SHP77 treated with DMSO at 0.1 percent for 48 hours (cell line): ENCODE measurements around the gene PPIB.
"Not testable (repeated sequence)": the region's sequence is repeated elsewhere in the genome, so short reads cannot be mapped to it uniquely, and the experiment has no call there.

ENCODE experiments used
- DNase-seq: peaks from one replicate; lab custom pipeline; 2025; lab: John Stamatoyannopoulos, UW

Gene PPIB

GRCh38 chr15:64141798-64142512, 20.9 kb downstream of the PPIB start:
- DNase-seq, result no peak

- no peak for DNase-seq
These were observed 24.4 kb downstream of the PPIB start for GRCh38 chr15:64138331-64138941.

- no peak for DNase-seq
These were observed 25.5 kb downstream of the PPIB start for GRCh38 chr15:64137226-64137833.

- DNase-seq, result no peak
These were observed 26.5 kb downstream of the PPIB start for GRCh38 chr15:64136347-64136746.

- no peak for DNase-seq
These were observed 28.4 kb downstream of the PPIB start for GRCh38 chr15:64134345-64134829.

- DNase-seq, result no peak
These were observed 29.0 kb downstream of the PPIB start for GRCh38 chr15:64133623-64134344.

- no peak for DNase-seq
These were observed 30.6 kb downstream of the PPIB start for GRCh38 chr15:64132217-64132616.

- DNase-seq, result no peak
These were observed 31.3 kb downstream of the PPIB start for GRCh38 chr15:64131547-64131946.

GRCh38 chr15:64130159-64130558, 32.7 kb downstream of the PPIB start:
- no peak for DNase-seq

GRCh38 chr15:64127521-64128270, 35.1 kb downstream of the PPIB start:
- DNase-seq, result no peak

GRCh38 chr15:64125978-64126377, 36.8 kb downstream of the PPIB start:
- DNase-seq, result no peak

- no peak for DNase-seq
These were observed 39.9 kb downstream of the PPIB start for GRCh38 chr15:64122936-64123351.

GRCh38 chr15:64122444-64122843, 40.4 kb downstream of the PPIB start:
- DNase-seq, result no peak

GRCh38 chr15:64121614-64122013, 41.2 kb downstream of the PPIB start:
- no peak for DNase-seq

GRCh38 chr15:64120322-64120721, 42.5 kb downstream of the PPIB start:
- DNase-seq, result not testable (repeated sequence)

GRCh38 chr15:64117759-64118487, 44.9 kb downstream of the PPIB start:
- DNase-seq, result no peak

- no peak for DNase-seq
These were observed 49.9 kb downstream of the PPIB start for GRCh38 chr15:64112904-64113303.

- no peak for DNase-seq
These were observed 50.6 kb downstream of the PPIB start for GRCh38 chr15:64112073-64112772.

- DNase-seq, result no peak
These were observed 51.2 kb downstream of the PPIB start for GRCh38 chr15:64111679-64112050.

GRCh38 chr15:64110950-64111678, 51.7 kb downstream of the PPIB start:
- DNase-seq, result no peak
